ENCODE measurements around the gene GREM1. TPM values are rescaled to one million over a fixed set of nuclear protein-coding genes. Genes with fewer than 3 reads are reported as not detected.

Gene GREM1
- total RNA-seq, 1 experiment from 2014 or later, result not detected

DNA sequence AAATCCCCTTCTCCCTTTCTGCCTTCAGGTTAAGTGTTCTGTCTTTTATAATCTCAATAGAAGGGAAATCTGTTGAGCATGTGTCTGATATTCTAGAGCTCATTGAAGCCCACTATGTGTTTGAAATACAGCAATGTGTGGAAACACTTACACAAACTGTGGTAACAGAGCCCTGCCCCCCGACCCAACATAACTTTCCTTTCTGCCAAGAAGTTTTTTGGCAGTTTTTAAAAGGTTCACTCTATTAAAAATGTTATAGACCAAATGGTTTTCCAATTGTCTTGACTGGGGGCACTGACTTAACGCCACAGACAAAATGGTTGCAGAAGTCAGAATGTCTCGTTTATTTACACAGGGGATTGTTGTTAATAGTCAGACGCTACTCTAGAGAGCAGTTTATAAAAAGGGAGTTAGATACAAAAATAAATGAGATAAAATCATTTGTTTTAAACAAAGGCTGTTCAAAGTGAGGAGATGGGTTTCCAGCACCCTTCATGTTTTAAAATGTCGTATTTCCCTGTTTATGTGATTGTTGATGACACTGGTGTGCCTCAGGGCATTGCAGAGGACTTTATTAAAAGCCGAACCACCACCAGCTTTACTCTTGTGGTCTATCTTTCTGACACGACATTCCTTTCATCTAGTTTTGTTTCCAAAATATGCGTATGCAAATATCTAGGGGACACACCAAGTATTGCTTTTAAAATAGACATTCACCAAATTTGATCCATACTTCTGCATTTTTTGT lies 26.7 kb upstream of the GREM1 start:
- ChIA-PET POLR2A (no interaction called here), CTCF (interaction anchor here (0.6 kb wide), 2 partner anchors 9 to 245 kb away, joined by 3 read pairs; no protein-coding TSS in a partner anchor)
- peaks cover 6% of the 10 kb centered on the region for H3K9me3 Mint-ChIP-seq (ENCODE audit: unreplicated experiment)
- intact Hi-C loops (cut with micrococcal nuclease), result no loop called here
- H3K27ac Mint-ChIP-seq (ENCODE audit: low read depth, unreplicated experiment), result no peak overlapping the region
- TF ChIP-seq, protein P1, sequence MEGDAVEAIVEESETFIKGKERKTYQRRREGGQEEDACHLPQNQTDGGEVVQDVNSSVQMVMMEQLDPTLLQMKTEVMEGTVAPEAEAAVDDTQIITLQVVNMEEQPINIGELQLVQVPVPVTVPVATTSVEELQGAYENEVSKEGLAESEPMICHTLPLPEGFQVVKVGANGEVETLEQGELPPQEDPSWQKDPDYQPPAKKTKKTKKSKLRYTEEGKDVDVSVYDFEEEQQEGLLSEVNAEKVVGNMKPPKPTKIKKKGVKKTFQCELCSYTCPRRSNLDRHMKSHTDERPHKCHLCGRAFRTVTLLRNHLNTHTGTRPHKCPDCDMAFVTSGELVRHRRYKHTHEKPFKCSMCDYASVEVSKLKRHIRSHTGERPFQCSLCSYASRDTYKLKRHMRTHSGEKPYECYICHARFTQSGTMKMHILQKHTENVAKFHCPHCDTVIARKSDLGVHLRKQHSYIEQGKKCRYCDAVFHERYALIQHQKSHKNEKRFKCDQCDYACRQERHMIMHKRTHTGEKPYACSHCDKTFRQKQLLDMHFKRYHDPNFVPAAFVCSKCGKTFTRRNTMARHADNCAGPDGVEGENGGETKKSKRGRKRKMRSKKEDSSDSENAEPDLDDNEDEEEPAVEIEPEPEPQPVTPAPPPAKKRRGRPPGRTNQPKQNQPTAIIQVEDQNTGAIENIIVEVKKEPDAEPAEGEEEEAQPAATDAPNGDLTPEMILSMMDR (IDR thresholded peaks at IDR 0.05; ENCODE audit: unreplicated experiment), result no peak
- H3K27me3 Mint-ChIP-seq (ENCODE audit: insufficient read depth, unreplicated experiment), result no peaks in the 10 kb centered on the region
- BruUV-seq (replicated peaks), result no TSS peak
- peaks cover 27% of the 10 kb centered on the region for H3K4me1 Mint-ChIP-seq (ENCODE audit: insufficient read depth, unreplicated experiment)
- no peak for DNase-seq (ENCODE audit: unreplicated experiment)
- no peaks in the 10 kb centered on the region for H3K36me3 Mint-ChIP-seq (ENCODE audit: insufficient read depth, unreplicated experiment)
- H3K4me3 Mint-ChIP-seq (ENCODE audit: unreplicated experiment), result no peak overlapping the region

DNA sequence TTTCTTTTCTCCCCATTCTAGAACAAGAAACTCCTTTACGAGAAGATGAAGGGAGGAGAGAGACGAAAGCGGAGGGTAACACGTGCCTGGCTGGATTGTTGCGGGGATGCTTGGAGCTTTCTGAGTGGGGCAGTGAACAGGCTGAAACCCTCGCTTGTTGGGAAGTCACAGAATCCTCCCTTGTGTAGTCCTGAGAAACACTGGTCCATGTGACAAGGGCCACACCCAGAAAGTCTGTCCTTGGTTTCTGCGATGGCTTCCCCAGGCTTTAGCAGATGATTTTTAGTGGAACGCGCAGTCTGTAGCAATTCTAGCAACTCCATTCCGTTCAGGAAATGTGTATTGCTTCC lies 26.1 kb upstream of the GREM1 start:
- H3K9me3 Mint-ChIP-seq (ENCODE audit: unreplicated experiment), result peaks cover under 1% of the 10 kb centered on the region

DNA sequence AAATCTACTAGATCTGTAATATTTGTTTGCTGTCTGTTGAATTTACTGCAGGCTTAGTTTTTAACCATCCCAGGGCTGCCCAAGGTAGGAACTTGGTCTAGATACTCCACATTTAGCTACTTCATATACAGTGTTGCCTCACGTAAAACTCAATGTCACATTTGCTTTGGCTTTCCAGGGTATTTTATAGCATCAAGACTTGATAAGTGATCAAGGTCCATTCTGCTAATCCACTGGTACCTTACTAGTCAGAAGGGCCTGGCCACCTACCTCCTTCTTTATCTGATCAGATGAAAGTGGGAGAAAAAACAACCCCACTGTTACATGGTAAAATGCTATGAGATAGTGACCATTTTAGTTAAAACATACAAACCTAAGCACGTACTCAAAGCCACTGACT lies 25.5 kb upstream of the GREM1 start:
- Mint-ChIP-seq H3K9me3 (ENCODE audit: unreplicated experiment) (no peaks in the 10 kb centered on the region), H3K27ac (ENCODE audit: low read depth, unreplicated experiment) (no peak overlapping the region), H3K36me3 (ENCODE audit: insufficient read depth, unreplicated experiment) (no peaks in the 10 kb centered on the region), H3K4me3 (ENCODE audit: unreplicated experiment) (no peak overlapping the region), H3K27me3 (ENCODE audit: insufficient read depth, unreplicated experiment) (no peaks in the 10 kb centered on the region), H3K4me1 (ENCODE audit: insufficient read depth, unreplicated experiment) (peaks cover 15% of the 10 kb centered on the region)
- POLR2A ChIA-PET, result interaction anchor here (0.7 to 0.8 kb wide), 2 partner anchors 10 to 24 kb away, joined by 3 read pairs; no protein-coding TSS in a partner anchor
- no peak for DNase-seq (ENCODE audit: unreplicated experiment)
- intact Hi-C loops (cut with micrococcal nuclease), result no loop called here
- TF ChIP-seq, protein P1 (IDR thresholded peaks at IDR 0.05; ENCODE audit: unreplicated experiment), result no peak
- BruUV-seq (replicated peaks), result no TSS peak
- CTCF ChIA-PET, result interaction anchor here (0.6 to 1.3 kb wide), 2 partner anchors 30 to 1008 kb away, joined by 3 to 4 read pairs; no protein-coding TSS in a partner anchor

More for the DNA sequence above, 26.1 kb upstream of the GREM1 start:
- no peak for DNase-seq (ENCODE audit: unreplicated experiment)
- Mint-ChIP-seq H3K27me3 (ENCODE audit: insufficient read depth, unreplicated experiment) (no peaks in the 10 kb centered on the region), H3K36me3 (ENCODE audit: insufficient read depth, unreplicated experiment) (no peaks in the 10 kb centered on the region), H3K27ac (ENCODE audit: low read depth, unreplicated experiment) (no peak overlapping the region), H3K4me3 (ENCODE audit: unreplicated experiment) (no peak overlapping the region), H3K4me1 (ENCODE audit: insufficient read depth, unreplicated experiment) (peaks cover 21% of the 10 kb centered on the region)
- POLR2A ChIA-PET, result no interaction called here
- TF ChIP-seq, protein P1 (IDR thresholded peaks at IDR 0.05; ENCODE audit: unreplicated experiment), result no peak
- CTCF ChIA-PET, result interaction anchor here (1.3 kb wide), 1 partner anchor 29 kb away, joined by 4 read pairs; no protein-coding TSS in a partner anchor
- intact Hi-C loops (cut with micrococcal nuclease), result no loop called here
- no TSS peak for BruUV-seq (replicated peaks)

DNA sequence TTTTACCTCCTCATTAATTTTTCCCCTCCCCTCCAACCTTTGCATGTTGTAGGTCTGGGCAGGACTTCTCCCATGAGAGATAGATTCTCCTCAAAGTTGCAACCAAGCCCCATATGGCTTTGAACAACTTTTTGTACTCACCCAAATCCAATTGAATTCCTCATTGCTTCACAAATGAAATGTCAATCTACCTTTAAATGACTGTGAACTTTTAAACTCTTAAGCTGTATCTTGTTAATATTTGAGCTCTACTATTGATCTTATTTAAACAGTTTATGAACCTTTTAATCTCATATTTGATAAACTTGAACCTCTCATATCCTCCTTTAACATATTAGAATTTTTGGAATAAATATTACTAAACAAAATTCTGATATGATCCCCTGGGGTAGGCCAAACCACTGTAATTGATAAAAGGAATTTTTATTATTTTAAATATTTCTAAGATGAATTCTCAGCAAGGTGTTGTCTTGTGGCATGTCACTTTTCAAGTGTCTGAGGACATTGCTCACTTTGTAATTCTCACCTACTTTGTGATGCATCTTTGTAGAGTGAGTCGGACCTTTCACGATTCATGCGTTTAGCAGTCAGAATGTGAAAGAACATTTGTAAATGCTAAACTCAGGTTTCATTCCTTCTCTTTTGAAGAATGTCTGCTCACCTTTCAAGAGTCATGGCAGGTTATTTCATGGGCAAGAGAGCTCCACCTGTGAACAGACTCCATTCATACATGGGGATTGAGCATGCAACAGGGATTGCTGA lies 23.4 kb upstream of the GREM1 start:
- TF ChIP-seq, protein P1 (IDR thresholded peaks at IDR 0.05; ENCODE audit: unreplicated experiment), result no peak
- Mint-ChIP-seq H3K9me3 (ENCODE audit: unreplicated experiment) (no peaks in the 10 kb centered on the region), H3K27me3 (ENCODE audit: insufficient read depth, unreplicated experiment) (no peaks in the 10 kb centered on the region), H3K4me3 (ENCODE audit: unreplicated experiment) (no peak overlapping the region), H3K4me1 (ENCODE audit: insufficient read depth, unreplicated experiment) (peaks cover 6% of the 10 kb centered on the region), H3K36me3 (ENCODE audit: insufficient read depth, unreplicated experiment) (no peaks in the 10 kb centered on the region), H3K27ac (ENCODE audit: low read depth, unreplicated experiment) (no peak overlapping the region)
- intact Hi-C loops (cut with micrococcal nuclease), result no loop called here
- CTCF ChIA-PET, result interaction anchor here (0.6 to 1.3 kb wide), 3 partner anchors 37 to 1951 kb away, joined by 3 read pairs; no protein-coding TSS in a partner anchor
- POLR2A ChIA-PET, result no interaction called here
- no TSS peak for BruUV-seq (replicated peaks)
- no peak for DNase-seq (ENCODE audit: unreplicated experiment)
